GM03348 (cell line): ENCODE measurements around the gene PISD.
A peak's percentile ranks its signal among the peaks of the same experiment; 100 is the strongest.
"Not testable (repeated sequence)": the region's sequence is repeated elsewhere in the genome, so short reads cannot be mapped to it uniquely, and the experiment has no call there.

Source experiments
- DNase-seq: peaks from one replicate; pipeline ENCODE4 v3.0.0; 2012; ENCODE audit warnings: low spot score

The PISD gene

GRCh38 chr22:31661851-31662667 lies at the start of gene PISD:
PISD (minus strand) TSS chr22:31662215; CDS start chr22:31662208, 7 bp downstream.
- DNase-seq: peak; percentile 97

DNA sequence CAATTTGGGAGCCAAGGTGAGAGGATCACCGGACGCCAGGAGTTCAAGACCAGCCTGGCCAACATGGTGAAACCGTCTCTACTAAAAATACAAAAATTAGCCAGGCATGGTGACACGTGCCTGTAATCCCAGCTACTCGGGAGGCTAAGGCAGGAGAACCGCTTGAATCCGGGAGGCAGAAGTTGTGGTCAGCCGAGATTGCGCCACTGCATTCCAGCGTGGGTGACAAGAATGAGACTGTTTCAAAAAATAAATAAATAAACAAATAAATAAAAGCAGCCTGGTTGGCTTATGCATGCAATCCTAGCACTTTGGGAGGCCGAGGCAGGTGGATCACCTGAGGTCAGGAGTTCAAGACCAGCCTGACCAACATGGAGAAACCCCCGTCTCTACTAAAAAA lies 49.2 kb upstream of the PISD start:
- DNase-seq: not testable (repeated sequence)

DNA sequence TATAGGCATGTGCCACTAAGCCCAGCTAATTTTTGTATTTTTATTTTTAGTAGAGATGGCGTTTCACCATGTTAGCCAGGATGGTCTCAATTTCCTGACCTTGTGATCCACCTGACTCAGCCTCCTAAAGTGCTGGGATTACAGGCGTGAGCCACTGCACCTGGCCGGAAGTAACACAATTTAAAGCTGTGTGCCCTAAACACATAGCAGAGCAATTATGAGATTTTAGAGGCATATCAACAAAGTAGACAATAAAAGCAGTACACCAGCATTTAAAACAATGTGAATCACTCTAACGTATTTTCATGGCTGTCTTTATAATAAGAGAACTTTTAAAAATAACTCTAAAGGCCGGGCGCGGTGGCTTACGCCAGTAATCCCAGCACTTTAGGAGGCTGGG lies 45.5 kb upstream of the PISD start:
- no peak for DNase-seq

GRCh38 chr22:31695423-31695822 lies 33.4 kb upstream of the PISD start:
- DNase-seq: no peak

GRCh38 chr22:31694046-31694445 lies 32.0 kb upstream of the PISD start:
- DNase-seq: not testable (repeated sequence)

DNA sequence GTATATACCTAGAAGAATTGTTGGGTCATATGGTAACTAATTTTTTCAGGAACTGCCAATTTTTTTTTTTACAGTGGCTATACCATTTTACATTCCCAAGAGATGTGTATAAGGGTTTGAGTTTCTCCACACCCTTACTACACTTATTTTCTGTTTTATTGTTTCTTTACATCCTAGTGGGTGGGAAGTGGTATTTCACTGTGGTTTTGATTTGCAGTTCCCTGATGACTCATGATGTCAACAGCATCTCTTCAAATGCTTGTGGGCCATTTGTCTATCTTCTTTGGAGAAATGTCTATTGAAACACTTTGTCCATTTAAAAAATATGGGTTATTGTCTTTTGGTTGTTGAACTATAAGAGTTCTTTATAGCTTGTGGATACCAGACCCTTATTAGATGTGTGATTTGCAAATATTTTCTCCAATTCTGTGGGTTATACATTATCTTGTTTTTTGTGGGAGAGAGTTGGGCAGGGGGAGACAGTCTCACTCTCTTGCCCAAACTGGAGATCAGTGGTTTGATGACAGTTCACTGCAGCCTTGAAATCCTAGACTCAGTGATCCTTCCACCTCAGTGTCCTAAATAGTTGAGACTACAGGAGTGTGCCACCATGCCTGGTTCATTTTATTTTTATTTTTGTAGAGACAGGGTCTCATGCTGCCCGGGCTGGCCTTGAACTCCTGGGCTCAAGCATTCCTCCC lies 30.3 kb upstream of the PISD start:
- no peak for DNase-seq

- DNase-seq: no peak
These were observed 29.4 kb upstream of the PISD start for GRCh38 chr22:31691408-31691807.

DNA sequence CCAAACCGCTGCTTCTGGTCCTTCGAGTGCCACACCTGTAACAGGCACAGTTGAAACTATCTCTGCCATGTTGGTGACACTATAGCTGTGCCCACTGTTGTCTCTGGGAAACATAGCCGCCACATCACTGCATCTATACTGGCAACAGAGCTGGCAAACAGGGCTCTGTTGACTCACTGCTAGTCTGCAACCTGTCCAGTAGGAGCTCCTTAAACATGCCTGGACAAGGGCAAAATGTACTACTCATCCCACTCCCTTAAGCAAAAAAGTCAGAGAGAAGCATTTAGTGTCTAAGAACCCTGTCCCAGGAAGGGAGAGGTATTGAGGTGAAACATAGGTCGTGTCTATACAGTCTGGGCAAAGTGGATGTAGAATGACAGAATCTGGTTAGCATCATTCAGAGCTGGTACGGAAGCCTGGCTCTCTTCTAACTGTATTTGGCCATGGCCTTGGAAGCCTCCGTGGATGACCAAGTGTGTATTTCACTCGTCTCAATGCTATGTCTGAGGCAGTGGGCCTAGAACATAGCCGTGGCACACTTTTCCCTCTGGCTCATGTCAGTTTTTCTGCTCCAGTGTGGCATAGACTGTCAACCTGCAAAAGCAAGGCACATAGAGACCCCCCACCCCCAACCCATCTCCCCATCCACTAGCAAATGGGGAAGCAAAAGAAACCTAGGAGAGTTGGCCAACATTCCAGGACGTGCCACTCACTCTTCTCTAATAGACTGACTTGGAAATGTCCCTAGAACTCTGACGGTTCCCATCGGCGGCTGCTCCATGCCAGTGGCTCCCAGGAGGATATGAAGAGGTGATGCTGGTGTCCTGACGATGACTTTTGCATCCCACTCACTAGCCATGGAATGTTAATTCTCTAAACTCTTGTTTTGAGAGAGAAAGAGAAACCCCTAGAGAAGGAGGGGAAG lies 21.4 kb upstream of the PISD start:
- no peak for DNase-seq

GRCh38 chr22:31682751-31683150 lies 20.7 kb upstream of the PISD start:
- DNase-seq: no peak

- DNase-seq: peak; percentile 59
These were observed 19.6 kb upstream of the PISD start for GRCh38 chr22:31681349-31682345.

- DNase-seq: peak; percentile 68
These were observed 18.9 kb upstream of the PISD start for GRCh38 chr22:31680861-31681341.

DNA sequence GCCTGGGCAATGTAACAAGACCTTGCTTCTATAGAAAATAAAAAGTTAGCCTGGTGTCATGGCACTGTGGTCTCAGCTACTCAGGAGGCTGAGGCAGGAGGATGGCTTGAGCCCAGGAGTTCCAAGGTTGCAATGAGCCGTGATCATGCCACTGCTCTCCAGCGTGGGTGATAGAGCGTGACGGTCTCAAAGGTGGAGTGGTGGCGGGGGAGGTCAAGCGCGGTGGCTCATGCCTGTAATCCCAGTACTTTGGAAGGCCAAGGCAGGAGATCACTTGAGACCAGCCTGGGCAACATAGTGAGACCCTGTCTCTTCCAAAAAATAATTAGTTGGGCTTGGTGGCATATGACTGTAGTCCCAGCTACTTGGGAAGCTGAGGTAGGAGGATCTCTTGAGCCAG lies 16.7 kb upstream of the PISD start:
- DNase-seq: no peak

DNA sequence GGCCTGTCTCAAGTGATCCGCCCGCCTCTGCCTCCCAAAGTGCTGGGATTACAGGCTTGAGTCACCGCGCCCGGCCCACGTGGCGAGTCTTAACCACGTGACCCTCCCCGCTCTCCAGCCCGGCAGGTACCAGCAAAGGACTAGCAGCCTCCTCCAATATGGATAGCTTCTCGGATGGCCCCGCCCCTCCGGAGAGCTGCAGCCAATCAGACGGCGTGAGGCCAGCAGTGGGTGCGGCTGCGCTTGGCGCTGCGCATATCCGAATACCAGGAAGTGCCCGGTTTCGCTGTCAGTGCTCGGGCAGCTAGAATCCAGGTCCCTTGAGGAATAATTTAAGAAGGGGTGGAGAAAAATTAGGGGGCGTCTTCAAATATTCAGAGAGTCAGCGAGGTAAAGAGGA lies 14.7 kb upstream of the PISD start:
- peak; percentile 94 for DNase-seq

- not testable (repeated sequence) for DNase-seq
These were observed 12.2 kb upstream of the PISD start for GRCh38 chr22:31674219-31674618.

GRCh38 chr22:31668849-31669248 lies 6.8 kb upstream of the PISD start:
- DNase-seq: not testable (repeated sequence)

DNA sequence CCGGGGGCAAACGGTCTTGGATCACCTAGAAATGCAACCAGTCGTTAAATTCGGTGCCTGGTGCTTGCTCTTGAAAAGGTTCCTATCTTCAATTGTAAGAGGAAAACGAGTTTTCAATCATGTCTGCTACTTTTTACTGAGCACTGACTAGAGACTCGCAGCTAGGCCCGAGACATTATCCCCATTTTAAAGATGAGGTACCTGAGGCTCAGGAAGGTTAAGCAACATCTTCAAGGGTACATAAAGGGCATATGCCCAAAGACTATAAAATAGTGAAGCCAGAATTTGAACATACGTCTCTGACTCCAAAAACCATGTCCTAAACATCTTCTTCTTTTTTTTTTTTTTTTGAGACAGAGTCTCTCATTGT lies 638 bp upstream of the PISD start:
- DNase-seq: no peak

DNA sequence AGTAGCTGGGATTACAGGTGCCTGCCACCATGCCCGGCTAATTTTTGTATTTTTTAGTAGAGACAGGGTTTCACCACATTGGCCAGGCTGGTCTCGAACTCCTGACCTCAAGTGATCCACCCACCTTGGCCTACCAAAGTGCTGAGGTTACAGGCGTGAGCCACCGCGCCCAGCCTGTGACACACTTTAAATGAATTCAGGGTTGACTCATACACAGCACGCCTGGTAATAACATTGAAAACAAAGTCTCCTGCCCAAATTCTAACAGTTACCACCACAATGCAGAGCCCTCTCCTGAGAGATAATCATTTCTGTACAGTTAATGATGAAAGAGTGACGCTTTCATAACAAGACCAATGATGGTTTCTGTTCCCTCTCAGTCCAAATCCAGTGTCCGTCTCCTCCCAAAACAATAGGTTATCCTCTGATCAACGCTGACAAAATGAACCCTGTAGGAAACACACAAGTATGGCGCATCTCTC lies 1.1 kb downstream of the PISD start:
- DNase-seq: peak; percentile 56

- DNase-seq: no peak
These were observed 2.8 kb downstream of the PISD start for GRCh38 chr22:31659246-31659645.

GRCh38 chr22:31654408-31654807 lies 7.6 kb downstream of the PISD start:
- no peak for DNase-seq

- no peak for DNase-seq
These were observed 8.1 kb downstream of the PISD start for GRCh38 chr22:31653944-31654343.
